ENCODE data around the gene KDM7A.

DNA sequence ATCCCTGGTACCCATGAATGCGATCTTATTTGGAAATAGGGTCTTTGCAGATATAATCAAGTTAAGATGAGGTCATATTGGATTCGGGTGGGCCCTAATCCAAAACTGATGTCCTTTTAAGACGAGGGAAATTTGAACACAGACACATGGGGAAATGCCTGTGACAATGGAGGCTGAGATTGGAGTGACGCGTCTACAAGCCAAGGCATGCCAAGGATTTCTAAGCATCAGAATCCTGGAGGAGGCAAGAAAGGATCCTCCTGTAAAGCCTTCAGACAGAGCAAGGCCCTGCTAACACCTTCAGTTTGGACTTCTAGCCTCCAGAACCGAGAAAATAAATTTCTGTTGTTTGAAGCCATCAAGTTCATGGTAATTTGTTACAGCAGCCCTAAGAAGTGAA, 132.5 kb downstream of the KDM7A start:
- TF ChIP-seq POLR2A (IDR thresholded peaks at IDR 0.05): no peak
- TF ChIP-seq, protein P1, sequence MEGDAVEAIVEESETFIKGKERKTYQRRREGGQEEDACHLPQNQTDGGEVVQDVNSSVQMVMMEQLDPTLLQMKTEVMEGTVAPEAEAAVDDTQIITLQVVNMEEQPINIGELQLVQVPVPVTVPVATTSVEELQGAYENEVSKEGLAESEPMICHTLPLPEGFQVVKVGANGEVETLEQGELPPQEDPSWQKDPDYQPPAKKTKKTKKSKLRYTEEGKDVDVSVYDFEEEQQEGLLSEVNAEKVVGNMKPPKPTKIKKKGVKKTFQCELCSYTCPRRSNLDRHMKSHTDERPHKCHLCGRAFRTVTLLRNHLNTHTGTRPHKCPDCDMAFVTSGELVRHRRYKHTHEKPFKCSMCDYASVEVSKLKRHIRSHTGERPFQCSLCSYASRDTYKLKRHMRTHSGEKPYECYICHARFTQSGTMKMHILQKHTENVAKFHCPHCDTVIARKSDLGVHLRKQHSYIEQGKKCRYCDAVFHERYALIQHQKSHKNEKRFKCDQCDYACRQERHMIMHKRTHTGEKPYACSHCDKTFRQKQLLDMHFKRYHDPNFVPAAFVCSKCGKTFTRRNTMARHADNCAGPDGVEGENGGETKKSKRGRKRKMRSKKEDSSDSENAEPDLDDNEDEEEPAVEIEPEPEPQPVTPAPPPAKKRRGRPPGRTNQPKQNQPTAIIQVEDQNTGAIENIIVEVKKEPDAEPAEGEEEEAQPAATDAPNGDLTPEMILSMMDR (IDR thresholded peaks at IDR 0.05 in 4 of 5, conservative IDR thresholded peaks at IDR 0.05 in 1 of 5): no peak

All from gastrocnemius medialis (tissue), 4 donors.